K562 (cell line): ENCODE results near the gene CEBPE.

Source experiments
- CTCF ChIP-seq, 3 experiments: IDR thresholded peaks in 2 of 3; conservative IDR thresholded peaks in 1 of 3; 2 replicates each; pipeline ENCODE4 v1.5.1; 2011 to 2012; ENCODE audit warnings: low read length in 3 of 3, mild to moderate bottlenecking in 3 of 3, control low read depth in 2 of 3, improper control_type of control experiment in 1 of 3, inconsistent platforms in 1 of 3, low read depth in 1 of 3, mixed read lengths in 1 of 3, moderate library complexity in 1 of 3; ENCODE audit not compliant: insufficient read depth in 2 of 3
- ZNF592 ChIP-seq: fragments of 450-650 bp; IDR thresholded peaks from 2 replicates; pipeline ENCODE4 v1.6.1; 2017; ENCODE audit warnings: antibody characterized with exemption, mild to moderate bottlenecking

- no peak for TF ChIP-seq ZNF592
- no peak for TF ChIP-seq CTCF (IDR thresholded peaks at IDR 0.05 in 2 of 3, conservative IDR thresholded peaks at IDR 0.05 in 1 of 3; ENCODE audit: insufficient read depth in 2 of 3, low read depth in 1 of 3, low read length in 3 of 3)
Observed at GRCh38 chr14:23106747-23107045, 12.4 kb downstream of the CEBPE start.
